Kidney epithelial cell (primary cell): Measurements from ENCODE around the gene SFTPB. TPM values are rescaled to one million over a fixed set of nuclear protein-coding genes. Genes with fewer than 3 reads are reported as not detected.
A peak's percentile ranks its signal among the peaks of the same experiment; 100 is the strongest.
"Not testable (repeated sequence)": the region's sequence is repeated elsewhere in the genome, so short reads cannot be mapped to it uniquely, and the experiment has no call there.

Experiments used
- DNase-seq: peaks from one replicate; pipeline ENCODE4 v3.0.0-alpha.2; 2010; ENCODE audit warnings: low read depth
- H3K27me3 ChIP-seq: 2 replicates; pipeline ENCODE4 v1.6.0; 2011; ENCODE audit warnings: low read length; ENCODE audit not compliant: control insufficient read depth, insufficient read depth
- H3K36me3 ChIP-seq: 2 replicates; pipeline ENCODE4 v1.5.1; 2011; ENCODE audit warnings: low read length; ENCODE audit not compliant: control insufficient read depth, insufficient read depth
- H3K4me3 ChIP-seq: 2 replicates; pipeline ENCODE4 v1.5.1; 2011; ENCODE audit warnings: low read depth, mild to moderate bottlenecking, control low read depth, low read length
- CTCF ChIP-seq: IDR thresholded peaks from 2 replicates; pipeline ENCODE4 v1.5.1; 2011; ENCODE audit warnings: mild to moderate bottlenecking, moderate library complexity, low read length, control low read depth, inconsistent platforms; ENCODE audit not compliant: insufficient read depth, poor library complexity, severe bottlenecking
- total RNA-seq: library from RNA; depleted of rRNA; stranded (reverse); fragments of >200 nt; gene quantifications from 2 replicates; pipeline ENCODE4 v1.2.3, GENCODE V29; 2015

SFTPB gene
- total RNA-seq, 1 donor from 2014 or later: not detected

GRCh38 chr2:85615413-85615728 lies 52.6 kb downstream of the SFTPB start:
- no peak overlapping the region for H3K4me3 ChIP-seq
- H3K36me3 ChIP-seq: no peaks in the 10 kb centered on the region
- TF ChIP-seq CTCF: no peak
- no peaks in the 10 kb centered on the region for H3K27me3 ChIP-seq
- DNase-seq: no peak

- H3K4me3 ChIP-seq, H3K36me3 ChIP-seq, H3K27me3 ChIP-seq, DNase-seq: not testable (repeated sequence)
Measured at GRCh38 chr2:85614757-85615156, 53.2 kb downstream of the SFTPB start.

GRCh38 chr2:85613717-85614515 lies 54.1 kb downstream of the SFTPB start:
- no peak overlapping the region for H3K4me3 ChIP-seq
- DNase-seq: no peak
- TF ChIP-seq CTCF: no peak
- peaks cover 1% of the 10 kb centered on the region for H3K36me3 ChIP-seq
- H3K27me3 ChIP-seq: no peaks in the 10 kb centered on the region

GRCh38 chr2:85611705-85612587 lies 56.1 kb downstream of the SFTPB start, which contains the start of gene C2orf68:
C2orf68 (minus strand) TSS chr2:85612066; CDS start chr2:85611984, 82 bp downstream.
- peaks cover 4% of the 10 kb centered on the region for H3K36me3 ChIP-seq
- no peak for TF ChIP-seq CTCF
- no peak for DNase-seq
- H3K27me3 ChIP-seq: no peaks in the 10 kb centered on the region
- peak within 1 kb of the TSS; percentile 94 for H3K4me3 ChIP-seq

GRCh38 chr2:85611217-85611704 lies 56.7 kb downstream of the SFTPB start:
- Histone ChIP-seq H3K36me3 (peaks cover 4% of the 10 kb centered on the region), H3K4me3 (peak overlapping the region; percentile 94), H3K27me3 (no peaks in the 10 kb centered on the region)
- TF ChIP-seq CTCF: no peak
- no peak for DNase-seq

Other genes starting within 250 kb of the SFTPB start
- gene SH2D6, start 249.5 kb downstream of the SFTPB start, total RNA-seq: 0.27 TPM in 1 of 2 replicates, not detected in the other
- 147 and 160 TPM in 2 replicates for gene MAT2A, start 129.0 kb downstream of the SFTPB start, total RNA-seq
- gene GGCX, start 106.7 kb downstream of the SFTPB start, total RNA-seq: 25.7 and 37.0 TPM in 2 replicates
- 42.3 and 53.5 TPM in 2 replicates for gene VAMP8, start 90.6 kb downstream of the SFTPB start, total RNA-seq
- 16.5 and 28.5 TPM in 2 replicates for gene VAMP5, start 83.8 kb downstream of the SFTPB start, total RNA-seq
- gene RNF181, start 72.5 kb downstream of the SFTPB start, total RNA-seq: 220 and 271 TPM in 2 replicates
- gene TMEM150A, start 65.5 kb downstream of the SFTPB start, total RNA-seq: 19.1 and 24.4 TPM in 2 replicates
- 12.6 and 12.8 TPM in 2 replicates for gene C2orf68, start 56.1 kb downstream of the SFTPB start, total RNA-seq
- 56.8 and 86.4 TPM in 2 replicates for gene USP39, start 52.0 kb downstream of the SFTPB start, total RNA-seq
- not detected in 2 replicates for gene GNLY, start 26.2 kb upstream of the SFTPB start, total RNA-seq
- gene ATOH8, start 85.8 kb upstream of the SFTPB start, total RNA-seq: 0.41 and 1.0 TPM in 2 replicates
- 3.0 and 3.8 TPM in 2 replicates for gene ST3GAL5, start 220.8 kb upstream of the SFTPB start, total RNA-seq